ENCODE results near the gene HIF1A.

Gene HIF1A

DNA sequence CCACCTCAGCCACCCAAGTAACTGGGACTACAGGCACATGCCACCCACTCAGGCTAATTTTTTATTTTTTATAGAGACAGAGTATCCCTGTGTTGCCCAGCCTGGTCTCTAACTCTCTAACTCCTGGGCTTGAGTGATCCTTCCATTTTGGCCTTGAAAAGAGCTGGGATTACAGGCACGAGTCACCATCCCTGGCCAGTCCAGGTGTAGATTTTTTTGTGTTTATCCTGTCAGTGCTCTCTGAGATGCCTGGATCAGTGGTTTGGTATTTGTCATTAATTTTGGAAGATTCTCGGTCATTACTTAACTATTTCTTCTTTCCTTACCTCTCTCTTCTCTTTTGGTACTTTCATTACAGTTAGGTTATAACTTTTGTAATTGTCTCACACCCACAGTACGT is 5.3 kb upstream of the HIF1A start:
- no peak for DNase-seq (ENCODE audit: low read depth)
- TF ChIP-seq, protein P1, sequence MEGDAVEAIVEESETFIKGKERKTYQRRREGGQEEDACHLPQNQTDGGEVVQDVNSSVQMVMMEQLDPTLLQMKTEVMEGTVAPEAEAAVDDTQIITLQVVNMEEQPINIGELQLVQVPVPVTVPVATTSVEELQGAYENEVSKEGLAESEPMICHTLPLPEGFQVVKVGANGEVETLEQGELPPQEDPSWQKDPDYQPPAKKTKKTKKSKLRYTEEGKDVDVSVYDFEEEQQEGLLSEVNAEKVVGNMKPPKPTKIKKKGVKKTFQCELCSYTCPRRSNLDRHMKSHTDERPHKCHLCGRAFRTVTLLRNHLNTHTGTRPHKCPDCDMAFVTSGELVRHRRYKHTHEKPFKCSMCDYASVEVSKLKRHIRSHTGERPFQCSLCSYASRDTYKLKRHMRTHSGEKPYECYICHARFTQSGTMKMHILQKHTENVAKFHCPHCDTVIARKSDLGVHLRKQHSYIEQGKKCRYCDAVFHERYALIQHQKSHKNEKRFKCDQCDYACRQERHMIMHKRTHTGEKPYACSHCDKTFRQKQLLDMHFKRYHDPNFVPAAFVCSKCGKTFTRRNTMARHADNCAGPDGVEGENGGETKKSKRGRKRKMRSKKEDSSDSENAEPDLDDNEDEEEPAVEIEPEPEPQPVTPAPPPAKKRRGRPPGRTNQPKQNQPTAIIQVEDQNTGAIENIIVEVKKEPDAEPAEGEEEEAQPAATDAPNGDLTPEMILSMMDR (IDR thresholded peaks at IDR 0.05; ENCODE audit: low read length, missing control alignments), result no peak
- H3K4me3 ChIP-seq (replicated peaks; ENCODE audit: low read depth, low read length), result no peak overlapping the region

DNA sequence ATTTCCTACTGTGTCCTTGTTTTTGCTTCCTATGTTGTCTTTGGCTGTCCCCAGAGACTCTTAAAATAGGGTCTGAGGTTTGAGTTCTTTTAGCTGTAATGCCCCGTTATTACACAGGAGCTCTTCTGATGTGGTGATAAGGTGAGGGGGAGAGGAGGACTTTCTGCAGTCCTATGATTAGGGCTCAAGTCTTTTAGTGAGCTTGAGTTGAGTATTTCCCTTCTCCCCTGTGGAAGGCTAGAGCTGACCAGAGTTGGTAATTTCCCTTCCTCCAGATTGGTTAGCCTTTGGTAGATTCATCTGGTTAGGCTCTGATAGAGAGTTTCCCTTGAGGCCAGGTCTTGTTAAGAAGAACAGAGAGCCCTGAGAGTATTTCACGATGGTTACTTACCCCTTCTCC is 4.3 kb upstream of the HIF1A start:
- DNase-seq (ENCODE audit: low read depth), result peak; percentile 31
- H3K4me3 ChIP-seq (replicated peaks; ENCODE audit: low read depth, low read length), result no peak overlapping the region
- TF ChIP-seq, protein P1 (IDR thresholded peaks at IDR 0.05; ENCODE audit: low read length, missing control alignments), result no peak

DNA sequence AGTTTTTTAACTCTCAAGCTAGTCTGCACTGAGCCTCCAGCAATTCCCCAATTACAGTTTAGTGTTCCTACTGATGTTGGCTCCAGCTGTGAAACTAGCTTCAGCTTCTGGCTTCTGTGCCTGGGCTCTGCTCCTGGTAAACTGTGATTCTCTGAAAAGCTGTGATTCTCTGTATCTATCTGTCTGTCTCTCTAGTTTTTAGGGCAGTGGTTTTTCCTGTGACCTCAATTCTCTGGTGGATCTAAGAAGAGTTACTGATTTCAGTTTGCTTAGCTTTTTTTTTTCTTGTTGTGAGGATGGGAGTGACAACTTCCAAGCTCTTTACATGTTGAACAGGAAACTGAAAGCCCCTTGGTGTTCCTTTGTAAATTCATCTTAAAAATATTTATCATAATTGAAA is 3.8 kb upstream of the HIF1A start:
- H3K4me3 ChIP-seq (replicated peaks; ENCODE audit: low read depth, low read length), result no peak overlapping the region
- TF ChIP-seq, protein P1 (IDR thresholded peaks at IDR 0.05; ENCODE audit: low read length, missing control alignments), result no peak
- no peak for DNase-seq (ENCODE audit: low read depth)

DNA sequence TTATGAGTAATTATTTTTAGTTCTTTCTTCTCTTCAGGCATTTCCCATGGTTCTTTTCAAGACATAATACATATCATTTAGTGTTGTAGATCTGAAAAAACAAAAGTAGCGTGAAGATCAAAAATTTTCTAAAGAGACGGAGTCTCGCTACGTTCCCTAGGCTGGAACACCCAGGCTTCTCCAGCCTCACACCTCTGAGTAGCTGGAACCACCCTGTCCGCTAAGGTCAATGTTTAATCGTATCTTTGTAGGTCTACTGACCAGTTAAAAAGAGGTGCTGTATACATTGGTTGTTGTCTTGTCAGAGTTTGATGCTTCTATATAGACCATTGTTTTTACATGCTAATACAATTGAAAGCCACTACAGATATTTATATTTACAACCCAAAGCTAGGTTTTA is 1.3 kb upstream of the HIF1A start:
- TF ChIP-seq, protein P1 (IDR thresholded peaks at IDR 0.05; ENCODE audit: low read length, missing control alignments), result no peak
- no peak for DNase-seq (ENCODE audit: low read depth)
- no peak overlapping the region for H3K4me3 ChIP-seq (replicated peaks; ENCODE audit: low read depth, low read length)

DNA sequence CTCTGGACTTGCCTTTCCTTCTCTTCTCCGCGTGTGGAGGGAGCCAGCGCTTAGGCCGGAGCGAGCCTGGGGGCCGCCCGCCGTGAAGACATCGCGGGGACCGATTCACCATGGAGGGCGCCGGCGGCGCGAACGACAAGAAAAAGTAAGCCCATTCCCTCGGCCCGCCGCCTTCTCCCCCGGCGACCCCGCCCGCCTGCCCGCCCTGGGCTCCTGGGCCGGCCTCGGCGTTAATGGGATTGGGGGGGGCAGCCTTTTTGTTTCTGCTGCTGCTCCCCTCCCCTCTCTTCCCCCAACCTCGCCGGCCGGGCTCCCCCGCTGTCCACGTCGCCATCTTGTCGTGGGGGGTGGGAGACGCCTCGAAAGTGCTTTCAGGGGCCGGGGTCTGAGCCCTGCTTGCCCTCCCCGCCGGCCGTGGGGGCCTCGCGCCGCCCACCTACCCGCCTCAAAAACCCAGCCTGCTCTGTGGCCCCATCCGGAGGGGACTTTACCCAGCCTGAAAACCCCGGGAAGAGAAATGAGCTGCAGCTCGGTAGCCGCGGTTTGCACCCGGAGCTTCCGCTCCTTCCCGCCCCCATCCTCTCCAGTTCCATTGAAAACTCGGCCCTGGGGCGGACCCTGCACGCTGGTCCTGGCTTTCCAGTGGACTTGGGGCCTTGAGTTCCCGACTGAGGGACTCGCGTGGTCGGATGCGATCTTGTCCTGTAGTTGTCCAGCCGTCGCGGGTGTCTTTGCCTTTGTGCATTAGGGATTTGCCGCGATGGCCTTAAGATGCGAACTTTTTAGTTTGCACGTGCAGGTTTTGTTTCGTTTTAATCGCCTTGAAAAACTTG is 598 bp downstream of the HIF1A start:
- TF ChIP-seq, protein P1 (IDR thresholded peaks at IDR 0.05; ENCODE audit: low read length, missing control alignments), result no peak
- H3K4me3 ChIP-seq (replicated peaks; ENCODE audit: low read depth, low read length), result peak overlapping the region; percentile 71
- peak; percentile 77 for DNase-seq (ENCODE audit: low read depth)

DNA sequence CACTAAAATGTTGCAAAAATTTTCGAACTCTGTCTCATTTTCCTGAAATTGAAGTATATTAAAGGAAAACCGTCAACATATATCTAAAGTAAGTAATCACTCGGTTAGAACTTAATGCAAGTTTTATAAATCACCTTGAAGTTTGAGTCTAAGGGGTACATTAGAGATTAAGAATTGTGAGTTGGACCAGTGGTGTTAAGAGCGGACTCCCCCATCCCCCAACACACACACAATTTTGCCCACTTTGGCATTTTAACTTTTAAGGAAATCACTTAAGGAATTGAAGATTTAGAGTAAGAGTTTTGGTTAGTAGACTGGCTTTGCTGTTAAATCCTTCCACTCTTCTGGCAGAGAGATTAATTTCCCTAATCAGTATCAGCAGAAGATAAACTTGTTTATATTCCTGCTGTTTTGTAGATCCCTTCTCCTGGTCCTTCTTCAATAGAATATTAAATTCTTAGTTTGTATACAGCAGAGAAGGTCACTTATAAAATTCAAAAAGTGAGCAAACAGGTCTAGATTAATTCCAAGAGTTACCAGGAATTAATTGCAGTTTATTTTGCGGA is 1.5 kb downstream of the HIF1A start:
- TF ChIP-seq, protein P1 (IDR thresholded peaks at IDR 0.05; ENCODE audit: low read length, missing control alignments), result no peak
- peak; percentile 70 for DNase-seq (ENCODE audit: low read depth)
- peak overlapping the region; percentile 71 for H3K4me3 ChIP-seq (replicated peaks; ENCODE audit: low read depth, low read length)
